SH-SY5Y (cell line): ENCODE measurements around the gene SLX9.

Source experiments
- GATA2 ChIP-seq: IDR thresholded peaks from 2 replicates; pipeline ENCODE4 v1.6.1; 2011; ENCODE audit warnings: mild to moderate bottlenecking, low read depth, low read length
- GATA3 ChIP-seq: IDR thresholded peaks from 2 replicates; pipeline ENCODE4 v1.6.1; 2011; ENCODE audit warnings: low read depth, mild to moderate bottlenecking, low read length, moderate library complexity

SLX9 gene

DNA sequence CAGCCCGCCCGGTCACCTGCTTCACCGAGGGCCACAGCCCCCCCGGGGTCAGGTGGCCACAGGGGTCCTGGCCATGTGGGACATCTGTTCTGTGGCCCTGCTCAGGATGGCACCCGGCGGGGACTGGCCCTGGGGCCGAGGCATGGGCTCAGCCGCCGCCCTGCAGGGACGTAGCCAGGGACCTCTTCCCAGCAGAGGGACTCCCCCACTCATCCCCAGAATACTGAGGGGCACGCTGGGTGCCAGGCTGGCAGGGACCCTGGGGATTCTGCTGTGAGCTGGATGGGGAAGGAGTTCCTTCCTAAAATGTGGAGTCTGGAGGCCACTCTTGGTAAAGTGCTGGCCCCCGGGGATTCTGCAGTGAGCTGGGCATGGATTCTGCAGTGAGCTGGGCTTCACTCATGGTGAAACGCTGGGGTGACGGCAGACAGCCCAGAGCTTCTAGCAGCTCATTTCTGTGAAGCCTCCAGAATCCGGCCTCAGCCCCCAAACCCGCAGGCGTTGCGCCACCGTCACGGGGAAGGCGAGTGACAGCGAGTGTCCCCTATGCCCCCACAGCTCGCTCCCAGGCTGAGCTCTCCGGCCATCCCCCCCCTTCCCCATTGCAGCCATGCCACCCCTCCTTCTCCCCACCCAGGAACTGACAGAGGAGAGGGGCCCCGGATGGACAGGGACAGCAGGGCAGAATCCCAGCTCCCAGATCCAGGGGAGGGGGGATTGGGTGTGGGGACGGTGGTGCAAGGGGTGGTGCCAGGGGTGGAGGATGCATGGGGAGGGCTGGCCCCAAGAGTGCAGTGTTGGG lies 20.5 kb upstream of the SLX9 start:
- TF ChIP-seq GATA2 (no peak), GATA3 (no peak)

GRCh38 chr21:44919913-44920693 lies 19.7 kb upstream of the SLX9 start:
- TF ChIP-seq GATA2 = no peak
- no peak for TF ChIP-seq GATA3

DNA sequence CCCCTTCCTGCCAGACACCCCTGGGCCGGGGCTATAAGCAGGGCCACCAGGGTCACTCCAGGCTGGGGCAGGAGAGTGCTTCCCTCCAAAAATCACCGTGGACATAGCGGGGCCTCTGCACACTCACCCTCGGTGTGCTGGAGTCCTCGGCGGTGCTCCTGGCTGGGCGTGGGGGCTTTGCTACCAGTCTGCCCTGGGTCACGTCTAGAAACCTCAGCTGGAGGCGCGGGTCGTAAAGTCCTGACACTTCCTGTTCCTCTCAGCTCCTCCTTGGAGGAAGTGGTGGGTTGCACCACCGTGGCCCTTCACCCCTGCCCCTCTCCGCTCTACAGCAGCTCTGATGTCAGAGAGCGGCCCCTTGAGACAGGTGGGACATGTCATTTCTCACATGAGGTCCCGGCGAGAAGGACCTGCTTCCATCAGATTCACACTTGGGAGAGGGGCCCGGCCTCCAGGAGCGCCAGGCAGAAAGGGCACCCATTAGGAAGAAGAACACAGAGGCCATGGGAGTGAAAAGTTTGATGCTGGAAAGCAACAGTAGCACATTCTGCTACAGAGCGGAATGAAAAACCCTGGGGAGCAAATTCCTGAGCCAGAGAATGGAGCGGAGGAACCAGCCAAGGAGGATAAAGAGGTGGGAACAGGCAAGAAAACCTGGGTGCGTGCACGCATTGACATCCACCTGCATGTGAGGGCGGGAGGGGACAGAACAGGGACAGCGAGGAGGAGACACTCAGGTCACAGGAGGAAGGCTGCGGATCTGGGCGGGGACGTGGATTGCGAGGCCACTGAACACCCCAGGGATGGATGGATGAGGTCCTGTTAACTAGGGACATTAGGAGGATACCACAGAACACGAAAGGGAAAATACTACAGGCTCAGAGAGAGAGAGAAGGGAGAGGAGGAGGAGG lies 18.9 kb upstream of the SLX9 start, which contains the start of gene ITGB2:
Gene ITGB2, minus strand, starts transcription at position 206 of the 911 bp plus-strand sequence. CDS start 10,117 bp downstream, outside the sequence.
- TF ChIP-seq GATA2 (no peak), GATA3 (no peak)

- TF ChIP-seq GATA2 = no peak
- TF ChIP-seq GATA3 = no peak
Measured at GRCh38 chr21:44921928-44922327, 17.9 kb upstream of the SLX9 start.

DNA sequence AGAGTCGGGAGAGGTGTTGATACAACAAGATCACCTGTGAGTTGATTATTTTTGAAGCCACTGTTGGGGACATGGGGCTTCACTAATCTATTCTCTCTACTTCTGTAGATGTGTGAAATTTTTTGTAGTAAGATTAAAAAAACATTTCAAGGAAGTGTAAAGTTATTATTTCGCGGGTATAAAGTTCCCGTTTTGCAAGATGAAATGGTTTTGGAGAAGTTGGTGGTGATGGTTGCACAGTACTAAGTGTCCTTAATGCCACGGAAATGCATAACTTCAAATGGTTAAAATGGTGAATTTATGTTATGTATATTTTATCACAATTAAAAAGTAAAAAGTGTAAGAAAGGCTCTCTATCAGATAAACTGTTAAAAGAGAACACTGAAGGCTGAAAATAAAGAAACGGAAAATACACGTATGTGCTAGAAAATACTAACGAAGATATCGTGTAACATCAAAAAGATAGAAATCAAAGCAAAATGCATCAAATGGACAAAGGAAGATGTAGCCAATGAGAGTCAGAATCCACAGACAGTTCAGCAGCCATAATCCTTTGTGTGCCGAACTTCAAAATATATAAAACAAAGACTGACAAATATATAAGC lies 16.2 kb upstream of the SLX9 start:
- TF ChIP-seq GATA3 (no peak), GATA2 (no peak)

GRCh38 chr21:44924606-44925377 lies 15.0 kb upstream of the SLX9 start:
- TF ChIP-seq GATA2 = no peak
- TF ChIP-seq GATA3 = no peak

GRCh38 chr21:44925378-44925755 lies 14.5 kb upstream of the SLX9 start:
- TF ChIP-seq GATA2 (no peak), GATA3 (no peak)

GRCh38 chr21:44926331-44927101 lies 13.3 kb upstream of the SLX9 start:
- TF ChIP-seq GATA2 (no peak), GATA3 (no peak)

DNA sequence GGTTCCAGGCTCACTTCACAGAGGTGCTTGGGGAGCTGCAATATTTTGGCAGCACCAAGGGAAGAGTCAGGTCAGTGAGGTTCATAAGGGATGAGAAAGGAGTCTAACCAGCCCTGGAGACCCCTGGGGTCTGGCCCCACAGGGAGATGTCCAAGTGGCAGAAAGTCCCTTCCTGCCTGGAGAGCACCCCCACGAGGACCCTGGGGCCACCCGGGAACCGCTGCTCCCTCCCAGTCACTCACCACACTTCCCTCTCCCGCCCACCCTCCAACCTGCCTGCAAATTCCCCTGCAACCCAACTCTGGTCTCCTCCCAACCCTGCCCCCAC lies 12.6 kb upstream of the SLX9 start:
- TF ChIP-seq GATA2 (no peak), GATA3 (no peak)

- TF ChIP-seq GATA3 (no peak), GATA2 (no peak)
Measured at GRCh38 chr21:44927587-44928461, 12.0 kb upstream of the SLX9 start.

- TF ChIP-seq GATA2 (no peak), GATA3 (no peak)
Measured at GRCh38 chr21:44929242-44929798, 10.5 kb upstream of the SLX9 start.
